IPS-18c (cell line): ENCODE results near the gene DNMT3A.

Experiments
- H3K4me3 ChIP-seq: 2 replicates; pipeline ENCODE4 v1.7.0; 2013; ENCODE audit warnings: low read depth, mild to moderate bottlenecking, low read length, moderate library complexity; ENCODE audit not compliant: insufficient read depth
- H3K9me3 ChIP-seq: one replicate; pipeline ENCODE4 v1.6.1; 2013; ENCODE audit warnings: mild to moderate bottlenecking, low read length, moderate library complexity; ENCODE audit not compliant: control insufficient read depth, insufficient read depth

DNMT3A gene

DNA sequence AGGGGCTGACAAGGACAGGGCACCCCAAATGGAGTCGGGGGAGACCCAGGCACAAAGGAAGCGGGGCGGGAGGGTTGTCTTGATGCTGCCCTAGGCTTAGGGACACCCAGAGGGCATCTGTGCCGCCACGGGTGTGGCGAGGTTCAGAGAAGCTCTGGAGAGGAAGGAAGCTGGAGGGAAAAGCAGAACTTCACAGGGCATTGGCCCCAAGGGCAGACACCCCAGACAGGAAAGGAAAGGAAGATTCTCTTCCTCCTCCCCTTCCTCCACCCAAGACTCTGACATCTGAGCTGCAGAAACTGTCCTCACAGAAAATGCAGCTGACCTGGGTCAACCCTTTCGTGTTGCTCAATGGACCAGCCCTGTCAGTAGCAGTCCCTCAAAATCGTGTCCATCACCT, 25.6 kb downstream of the DNMT3A start:
- Histone ChIP-seq H3K4me3 (no peak overlapping the region), H3K9me3 (no peaks in the 10 kb centered on the region)

DNA sequence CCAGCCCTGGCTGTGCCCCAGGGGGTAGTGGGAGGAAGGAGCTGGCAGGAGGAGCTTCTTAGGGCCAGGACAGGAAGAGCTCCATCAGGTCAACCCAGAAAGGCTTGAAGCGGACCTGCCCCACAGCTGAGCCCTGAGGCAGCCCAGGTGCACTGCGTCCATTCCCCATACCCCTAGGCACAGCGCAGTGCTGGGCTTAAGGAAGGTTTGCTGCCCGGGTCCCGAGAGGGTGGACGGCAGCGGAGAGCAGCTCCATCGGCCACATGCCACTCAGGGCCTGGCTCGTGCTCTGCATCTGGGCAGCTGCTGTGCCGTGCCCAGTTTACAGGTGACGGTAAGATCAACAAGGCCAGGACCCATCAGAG, 26.4 kb downstream of the DNMT3A start:
- Histone ChIP-seq H3K4me3 (no peak overlapping the region), H3K9me3 (no peaks in the 10 kb centered on the region)

DNA sequence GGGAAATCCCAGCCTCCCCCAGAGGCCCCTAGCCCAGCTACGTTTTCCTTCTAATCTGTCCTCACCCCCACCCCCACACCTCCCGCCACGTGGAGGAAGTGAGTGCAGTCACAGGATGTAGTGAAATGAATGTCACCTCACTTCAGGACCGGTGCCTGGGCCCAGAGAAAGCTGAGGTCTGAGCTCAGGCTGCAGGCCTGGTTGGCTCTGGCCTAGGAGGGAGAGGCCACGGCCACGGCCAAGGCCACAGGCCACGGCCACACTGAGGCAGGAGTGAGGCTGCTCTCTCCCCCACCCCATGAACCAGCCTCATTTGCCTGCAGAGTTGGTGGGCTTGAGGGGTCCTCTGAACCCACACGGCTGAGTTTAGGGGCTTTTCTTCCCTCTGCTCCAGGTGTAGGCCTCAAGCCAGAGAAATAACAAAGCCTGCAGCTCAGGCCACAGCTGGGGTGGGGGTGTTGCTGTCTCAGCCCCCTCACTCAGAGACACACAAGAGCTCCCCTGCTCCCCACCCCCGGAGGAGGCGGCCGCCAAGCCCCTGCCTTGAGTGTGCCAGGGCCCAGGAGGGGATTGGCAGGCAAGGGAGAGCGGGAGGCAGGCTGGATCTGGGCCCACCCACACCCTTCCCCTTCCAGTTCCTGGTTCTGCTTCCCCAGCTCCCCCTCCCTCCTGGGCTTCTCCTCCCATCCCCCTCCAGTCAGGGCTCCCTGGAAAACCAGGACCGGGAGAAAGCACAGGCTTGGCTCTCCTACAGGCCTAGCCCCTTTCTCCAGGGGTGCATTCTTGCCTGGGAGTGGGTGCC, 27.0 kb downstream of the DNMT3A start:
- H3K9me3 ChIP-seq: no peaks in the 10 kb centered on the region
- H3K4me3 ChIP-seq: no peak overlapping the region

DNA sequence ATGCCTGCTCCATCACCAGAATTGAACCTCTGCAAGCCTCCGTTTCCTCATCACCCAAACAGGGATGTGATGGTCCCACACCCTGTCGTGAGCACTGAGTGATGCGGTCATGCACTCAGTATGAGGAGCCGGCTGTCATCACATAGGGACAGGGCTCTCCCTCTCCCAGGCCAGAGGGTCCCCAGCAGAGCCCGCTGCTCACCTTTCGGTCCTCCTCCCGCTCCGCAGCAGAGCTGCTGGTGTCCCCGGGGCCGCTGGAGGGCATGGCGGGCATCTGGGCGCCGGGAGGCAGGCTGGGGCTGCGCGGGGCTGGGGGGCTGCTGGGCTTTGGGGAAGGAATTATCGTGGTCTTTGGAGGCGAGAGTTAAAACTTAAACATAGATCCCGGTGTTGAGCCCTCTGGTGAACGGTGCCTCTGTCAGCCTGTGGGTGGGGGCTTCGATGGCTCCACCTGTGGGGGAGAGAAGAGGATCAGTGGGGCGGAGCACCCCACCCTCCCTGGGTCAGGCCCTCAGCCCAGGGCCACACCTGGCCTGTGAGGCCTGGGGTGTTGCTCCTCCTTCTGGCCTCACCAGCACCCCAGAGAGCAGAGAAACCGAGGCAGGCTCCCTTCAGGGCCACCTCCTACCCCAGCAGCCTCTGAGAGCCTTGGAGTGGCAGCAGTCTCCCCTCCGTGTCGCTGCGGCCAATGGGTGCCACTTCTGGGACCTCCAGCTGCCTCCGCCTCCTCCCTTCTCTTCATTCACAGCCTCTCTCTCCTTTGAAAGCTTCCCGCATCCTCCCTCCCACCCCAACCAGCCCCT, 27.8 kb downstream of the DNMT3A start:
- Histone ChIP-seq H3K9me3 (no peaks in the 10 kb centered on the region), H3K4me3 (no peak overlapping the region)

DNA sequence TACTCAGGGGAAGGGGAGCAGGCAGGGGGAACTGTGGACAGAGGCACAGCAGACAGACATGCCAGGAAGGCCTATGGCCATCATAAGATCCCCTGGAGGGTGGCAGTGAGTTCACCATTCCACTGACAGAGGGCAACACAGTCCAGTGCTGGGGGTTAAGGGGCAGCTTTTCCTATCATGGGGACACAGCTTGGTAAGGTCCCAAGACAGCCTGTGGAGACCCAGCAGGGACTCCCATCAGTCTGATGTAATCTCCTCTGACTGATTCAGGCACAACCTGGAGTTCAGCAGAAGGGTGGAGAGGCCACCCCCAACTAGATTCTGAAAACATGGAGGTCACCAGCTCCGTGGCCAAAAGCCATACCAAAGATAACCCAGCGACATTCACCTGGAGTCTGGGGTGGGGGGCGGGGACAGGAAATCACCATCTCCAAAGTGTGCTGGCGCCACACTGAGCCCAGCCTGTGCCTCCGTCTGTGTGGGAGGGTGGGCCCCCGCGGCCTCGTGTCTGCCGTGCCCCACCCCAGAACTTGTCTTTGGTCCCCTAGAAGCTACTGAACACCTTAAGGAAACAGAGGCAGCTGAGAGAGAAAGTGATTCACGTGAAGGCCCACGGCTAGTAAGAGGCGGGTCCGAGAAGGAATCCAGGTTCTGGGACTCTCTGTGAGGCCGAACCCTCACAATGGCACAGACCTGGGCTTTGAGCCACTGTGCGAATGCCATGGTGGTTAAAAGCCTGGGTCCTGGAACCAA, 28.6 kb downstream of the DNMT3A start:
- no peak overlapping the region; the same call in 1 of the 2 replicates for H3K4me3 ChIP-seq
- no peaks in the 10 kb centered on the region for H3K9me3 ChIP-seq

DNA sequence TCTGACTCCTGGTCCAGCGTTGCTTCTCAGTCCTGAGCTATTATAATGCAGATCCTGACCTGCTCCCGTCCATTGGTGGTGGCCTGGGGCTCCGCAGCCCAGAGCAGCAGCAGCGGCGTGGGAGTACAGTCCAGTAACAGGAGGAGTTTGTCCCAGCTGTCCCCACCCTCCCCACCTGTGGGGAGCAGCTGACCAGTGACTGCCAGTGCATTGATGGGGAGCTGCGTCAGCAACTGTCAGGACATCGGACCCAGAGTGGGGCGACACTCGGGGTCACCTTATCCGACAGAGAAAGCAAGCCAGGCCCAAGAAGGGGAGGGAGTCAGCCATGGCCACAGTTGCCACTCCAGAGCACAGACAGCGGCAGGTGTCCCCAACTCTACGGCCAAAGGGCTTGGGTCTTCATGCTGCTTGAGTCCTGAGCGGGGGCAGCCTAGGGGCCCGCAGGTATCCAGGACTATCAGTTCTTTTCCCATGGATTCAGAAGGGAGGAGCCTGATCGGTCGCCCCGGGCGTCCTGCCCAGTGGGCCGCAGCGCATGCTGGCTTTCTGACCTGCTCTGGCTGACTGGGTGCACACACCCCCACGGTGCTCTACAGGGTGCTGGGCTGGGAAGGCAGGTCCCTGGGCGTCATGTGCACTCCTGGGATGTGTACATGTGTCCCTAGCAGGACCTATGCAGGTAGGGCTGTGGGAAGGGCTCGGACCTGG, 29.7 kb downstream of the DNMT3A start:
- H3K9me3 ChIP-seq: no peaks in the 10 kb centered on the region
- no peak overlapping the region for H3K4me3 ChIP-seq

DNA sequence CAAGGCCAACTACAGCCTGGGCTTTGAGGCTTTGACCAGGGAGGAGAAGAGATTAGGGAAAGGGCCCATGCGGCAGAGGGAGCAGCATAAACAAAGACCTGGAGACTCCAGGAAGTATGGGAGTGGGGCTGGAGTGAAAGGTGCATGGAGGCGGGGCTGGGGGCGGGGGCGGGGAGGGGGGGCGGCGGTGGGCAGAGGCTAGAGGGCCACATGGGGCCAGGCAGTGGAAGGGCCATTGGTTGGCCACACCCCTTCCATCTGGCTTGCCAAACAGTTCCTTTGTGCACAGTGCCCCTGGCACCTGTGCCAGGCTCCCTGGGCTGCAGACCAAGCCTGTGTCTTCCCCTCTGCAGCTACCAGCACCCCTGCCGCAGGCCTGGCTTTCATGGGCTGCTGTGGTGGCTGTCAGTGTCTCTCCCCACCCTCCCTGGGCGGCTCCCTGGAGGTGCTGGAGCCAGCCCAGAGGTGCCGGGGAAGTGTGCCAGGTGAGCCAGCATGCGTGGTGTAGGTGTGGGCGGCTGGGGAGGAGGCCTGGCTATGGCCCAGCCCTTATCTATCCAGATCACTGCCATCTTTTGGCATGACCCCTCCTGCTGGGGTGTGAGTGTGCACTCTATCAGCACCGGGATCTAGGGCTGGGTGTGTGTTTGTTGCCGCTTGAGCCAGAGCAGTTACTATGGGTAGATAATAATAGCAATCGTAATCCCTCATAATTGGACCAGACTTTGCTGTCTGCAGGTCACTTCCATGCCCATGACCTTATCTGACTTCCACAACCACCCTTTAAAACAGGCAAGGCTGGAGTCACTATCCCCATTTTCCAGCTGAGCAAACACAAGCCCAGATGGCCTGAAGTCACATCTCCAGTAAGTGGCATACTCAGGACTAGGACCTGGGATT, 30.5 kb downstream of the DNMT3A start:
- H3K9me3 ChIP-seq: no peaks in the 10 kb centered on the region
- no peak overlapping the region for H3K4me3 ChIP-seq

DNA sequence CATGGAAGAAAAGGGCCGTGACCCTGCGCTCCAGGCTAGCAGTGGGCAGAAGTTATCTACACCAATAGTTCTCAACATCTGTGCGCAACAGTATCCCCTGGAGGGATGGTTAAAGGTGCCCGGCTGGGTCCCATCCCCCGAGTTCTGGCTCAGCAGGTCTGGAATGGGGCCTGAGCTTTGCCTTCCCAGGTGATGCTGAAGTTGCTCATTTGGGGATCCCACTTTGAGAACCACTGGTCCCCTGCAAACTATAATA, 31.1 kb downstream of the DNMT3A start:
- H3K4me3 ChIP-seq: no peak overlapping the region

DNA sequence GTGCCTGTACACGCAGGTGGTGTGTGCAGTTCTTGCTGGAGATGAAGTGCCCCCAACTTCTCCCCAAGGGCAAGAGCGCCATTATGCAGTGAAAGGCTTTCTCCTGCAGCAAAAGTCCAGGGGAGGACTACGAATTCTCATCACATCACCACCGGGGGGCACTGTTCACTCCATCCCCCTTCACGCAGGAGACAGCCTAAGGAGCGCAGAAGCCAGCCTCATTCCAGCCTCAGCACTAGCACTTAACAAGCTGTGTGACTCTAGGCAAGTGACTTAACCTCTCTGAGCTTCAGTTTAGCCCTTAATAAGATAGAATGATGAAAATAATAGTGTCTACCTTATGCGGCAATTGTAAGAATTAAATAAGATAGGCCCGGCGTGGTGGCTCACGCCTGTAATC, 32.3 kb downstream of the DNMT3A start:
- Histone ChIP-seq H3K9me3 (no peaks in the 10 kb centered on the region), H3K4me3 (no peak overlapping the region)

More for the DNA sequence above, 31.1 kb downstream of the DNMT3A start:
- no peaks in the 10 kb centered on the region for H3K9me3 ChIP-seq

DNA sequence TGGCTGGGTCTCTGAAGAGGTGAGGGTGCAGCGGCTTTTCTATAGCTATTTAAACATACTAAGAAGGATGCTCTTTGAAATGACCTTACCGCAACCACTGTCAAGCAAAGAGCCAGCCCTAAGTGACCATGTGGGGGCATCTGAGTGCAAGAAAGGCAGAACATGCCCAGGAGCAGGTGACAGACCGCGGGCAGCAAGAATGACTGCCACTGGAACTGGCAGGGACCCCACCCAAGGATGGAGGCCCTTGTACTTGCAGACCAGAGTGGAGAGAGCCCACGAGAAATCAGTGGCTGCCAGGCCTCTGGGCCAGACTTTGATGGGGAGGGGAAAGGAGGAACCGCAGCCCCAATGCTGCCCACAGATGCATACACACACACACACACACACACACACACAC, 33.1 kb downstream of the DNMT3A start:
- H3K9me3 ChIP-seq: no peaks in the 10 kb centered on the region
- H3K4me3 ChIP-seq: no peak overlapping the region

DNA sequence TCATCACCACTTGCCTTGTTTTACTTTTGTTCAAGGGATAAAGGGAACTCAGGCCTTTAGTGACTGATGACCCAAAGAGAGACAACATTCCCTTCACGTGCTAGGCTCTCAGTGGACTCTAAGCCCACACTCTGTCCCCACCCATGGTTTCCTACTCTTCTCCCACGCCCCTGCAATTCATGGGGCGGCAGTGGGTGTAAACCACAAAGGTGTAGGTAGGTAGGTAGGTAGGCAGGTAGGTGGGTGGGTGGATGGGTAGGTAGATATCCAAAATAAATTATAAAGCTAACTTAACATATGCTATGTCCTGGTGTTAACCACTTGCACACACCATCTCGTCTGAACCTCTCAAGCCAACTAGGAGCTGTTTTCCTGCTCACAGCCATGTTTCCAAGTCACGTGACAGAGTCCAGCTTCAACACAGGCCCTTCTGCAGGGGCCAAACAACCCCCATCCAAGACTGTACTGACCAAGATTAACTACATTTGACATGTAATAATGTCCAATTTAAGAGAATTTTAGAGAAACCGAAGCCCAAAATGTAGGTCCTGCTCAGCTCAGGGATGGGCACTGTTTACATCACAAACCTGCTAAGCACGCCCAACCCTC, 33.7 kb downstream of the DNMT3A start:
- Histone ChIP-seq H3K9me3 (no peaks in the 10 kb centered on the region), H3K4me3 (no peak overlapping the region)

DNA sequence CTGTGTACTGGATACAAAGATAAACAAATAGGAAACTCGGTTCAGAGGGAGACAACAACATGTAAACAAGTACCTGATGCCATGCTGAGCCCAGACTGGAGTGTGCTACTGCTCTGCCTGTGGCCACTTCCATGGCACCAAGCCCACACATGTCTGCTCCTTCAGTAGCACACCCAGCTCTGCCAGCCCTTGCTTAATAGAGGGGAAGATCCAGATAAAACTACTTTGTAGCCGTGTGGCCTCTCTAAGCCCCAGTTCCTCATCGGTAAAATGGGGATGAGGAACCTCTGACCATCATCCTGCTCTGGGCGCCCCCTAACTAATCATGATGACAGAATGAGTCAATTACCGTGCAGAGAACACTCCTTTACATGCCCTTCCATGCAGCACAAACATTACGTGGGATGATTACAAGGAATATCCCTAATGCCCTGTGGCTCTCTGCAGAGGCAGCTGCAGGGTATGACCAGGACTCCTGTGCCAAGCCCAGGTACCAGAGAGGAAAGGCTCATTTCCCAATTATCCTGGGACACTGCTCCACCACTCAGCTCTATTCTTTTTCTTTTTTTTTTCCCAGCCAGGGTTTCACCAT, 34.9 kb downstream of the DNMT3A start:
- no peaks in the 10 kb centered on the region for H3K9me3 ChIP-seq
- H3K4me3 ChIP-seq: no peak overlapping the region

DNA sequence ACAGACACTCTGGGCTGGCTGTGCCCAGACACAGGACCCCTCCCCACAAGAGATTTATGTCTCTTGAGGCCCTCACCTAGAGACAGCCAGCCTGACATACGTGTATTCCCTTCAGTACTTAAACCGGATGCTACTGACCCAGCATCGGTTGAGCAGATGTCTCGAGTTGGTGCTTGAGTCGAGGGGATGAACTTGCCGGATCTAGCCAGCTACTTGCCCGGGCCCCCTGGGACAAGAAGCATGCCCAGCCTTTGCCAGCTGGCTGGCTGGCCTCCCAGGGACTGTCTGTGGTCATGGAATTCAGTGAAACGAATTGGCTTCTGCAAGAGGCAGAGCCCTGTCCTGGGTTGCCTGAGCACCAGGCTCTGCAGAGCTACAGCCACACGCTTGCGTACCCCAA, 36.0 kb downstream of the DNMT3A start:
- no peaks in the 10 kb centered on the region for H3K9me3 ChIP-seq
- H3K4me3 ChIP-seq: no peak overlapping the region

DNA sequence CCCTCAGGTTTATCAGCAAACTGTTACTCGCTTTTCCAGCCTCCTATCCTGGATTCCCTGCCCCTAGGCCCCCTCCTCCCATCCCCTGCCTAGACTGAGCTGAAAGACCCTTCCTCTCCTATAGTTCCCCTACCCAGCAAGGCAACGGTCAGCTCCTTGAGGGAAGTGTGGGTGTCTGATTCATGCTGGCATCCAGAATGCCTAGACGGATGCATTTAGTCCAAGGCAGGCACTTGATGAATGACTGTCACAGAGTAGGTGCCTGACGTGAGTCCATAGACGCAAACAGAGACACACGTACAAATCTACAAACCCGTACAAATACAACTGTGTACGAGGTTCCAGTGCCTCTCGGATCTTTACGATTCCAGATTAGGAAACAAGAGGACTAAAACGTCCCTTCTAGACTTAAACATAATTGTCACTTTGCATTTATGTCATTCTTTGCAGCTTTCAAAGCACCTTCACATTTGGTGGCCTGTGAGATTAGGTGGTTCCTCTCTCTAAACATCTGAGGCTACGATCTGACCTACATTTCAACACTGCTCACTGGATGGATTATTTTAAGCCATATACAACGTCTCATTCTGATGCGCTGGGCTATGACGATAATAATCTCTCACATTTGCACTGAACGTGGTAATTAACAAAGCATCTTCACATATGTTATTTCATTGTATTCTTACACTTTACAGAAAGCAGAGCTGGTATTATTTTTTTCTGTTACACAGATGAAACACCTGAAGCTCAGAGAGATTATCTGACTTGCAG, 36.7 kb downstream of the DNMT3A start:
- Histone ChIP-seq H3K4me3 (no peak overlapping the region), H3K9me3 (no peaks in the 10 kb centered on the region)

DNA sequence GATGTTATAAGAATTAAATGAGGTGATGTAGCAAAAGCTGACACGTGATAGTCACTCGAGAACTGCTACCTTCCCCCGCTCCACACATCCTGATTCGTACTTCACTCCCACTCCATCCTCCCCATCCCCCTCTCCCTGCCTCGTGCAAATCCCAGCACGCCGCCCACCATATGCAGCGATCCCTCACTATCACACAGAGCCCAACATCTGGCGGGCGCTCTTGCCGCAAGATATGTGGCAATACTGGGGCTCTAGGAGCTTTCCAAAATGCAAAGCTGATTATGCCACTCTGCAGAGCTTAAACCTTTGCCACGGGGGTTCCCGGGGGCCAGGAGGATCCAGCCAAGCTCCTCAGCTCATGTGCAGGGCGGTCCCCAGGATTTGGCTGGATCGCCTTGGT, 37.4 kb downstream of the DNMT3A start:
- no peaks in the 10 kb centered on the region for H3K9me3 ChIP-seq
- H3K4me3 ChIP-seq: no peak overlapping the region
